HL-60 (cell line): ENCODE measurements around the gene NTN3.

Experiments used
- REST ChIP-seq: IDR thresholded peaks from 2 replicates; pipeline ENCODE4 v1.6.1; 2012; ENCODE audit warnings: low read depth; ENCODE audit not compliant: insufficient replicate concordance
- TF ChIP-seq, protein P1 (sequence below): IDR thresholded peaks from one replicate; pipeline ENCODE4 v1.5.1; 2011; ENCODE audit warnings: low read length, control low read depth, inconsistent platforms; ENCODE audit not compliant: insufficient read depth

GRCh38 chr16:2457946-2458345 lies 13.2 kb upstream of the NTN3 start:
- TF ChIP-seq, protein P1, sequence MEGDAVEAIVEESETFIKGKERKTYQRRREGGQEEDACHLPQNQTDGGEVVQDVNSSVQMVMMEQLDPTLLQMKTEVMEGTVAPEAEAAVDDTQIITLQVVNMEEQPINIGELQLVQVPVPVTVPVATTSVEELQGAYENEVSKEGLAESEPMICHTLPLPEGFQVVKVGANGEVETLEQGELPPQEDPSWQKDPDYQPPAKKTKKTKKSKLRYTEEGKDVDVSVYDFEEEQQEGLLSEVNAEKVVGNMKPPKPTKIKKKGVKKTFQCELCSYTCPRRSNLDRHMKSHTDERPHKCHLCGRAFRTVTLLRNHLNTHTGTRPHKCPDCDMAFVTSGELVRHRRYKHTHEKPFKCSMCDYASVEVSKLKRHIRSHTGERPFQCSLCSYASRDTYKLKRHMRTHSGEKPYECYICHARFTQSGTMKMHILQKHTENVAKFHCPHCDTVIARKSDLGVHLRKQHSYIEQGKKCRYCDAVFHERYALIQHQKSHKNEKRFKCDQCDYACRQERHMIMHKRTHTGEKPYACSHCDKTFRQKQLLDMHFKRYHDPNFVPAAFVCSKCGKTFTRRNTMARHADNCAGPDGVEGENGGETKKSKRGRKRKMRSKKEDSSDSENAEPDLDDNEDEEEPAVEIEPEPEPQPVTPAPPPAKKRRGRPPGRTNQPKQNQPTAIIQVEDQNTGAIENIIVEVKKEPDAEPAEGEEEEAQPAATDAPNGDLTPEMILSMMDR: no peak
- TF ChIP-seq REST: no peak
